Myocyte (in vitro differentiated cells): Measurements from ENCODE around the gene STIL. TPM values are rescaled to one million over a fixed set of nuclear protein-coding genes. Genes with fewer than 3 reads are reported as not detected.
"Not testable (repeated sequence)": the region's sequence is repeated elsewhere in the genome, so short reads cannot be mapped to it uniquely, and the experiment has no call there.

ENCODE experiments used
- DNase-seq: peaks from one replicate; pipeline ENCODE4 v3.0.0-alpha.2; 2012; ENCODE audit warnings: low read depth
- total RNA-seq: library from RNA; depleted of rRNA; stranded (reverse); fragments of >200 nt; gene quantifications from 2 replicates; pipeline ENCODE4 v1.2.3, GENCODE V29; 2014

STIL gene
- total RNA-seq, 1 donor from 2014 or later: 1.4 TPM

DNA sequence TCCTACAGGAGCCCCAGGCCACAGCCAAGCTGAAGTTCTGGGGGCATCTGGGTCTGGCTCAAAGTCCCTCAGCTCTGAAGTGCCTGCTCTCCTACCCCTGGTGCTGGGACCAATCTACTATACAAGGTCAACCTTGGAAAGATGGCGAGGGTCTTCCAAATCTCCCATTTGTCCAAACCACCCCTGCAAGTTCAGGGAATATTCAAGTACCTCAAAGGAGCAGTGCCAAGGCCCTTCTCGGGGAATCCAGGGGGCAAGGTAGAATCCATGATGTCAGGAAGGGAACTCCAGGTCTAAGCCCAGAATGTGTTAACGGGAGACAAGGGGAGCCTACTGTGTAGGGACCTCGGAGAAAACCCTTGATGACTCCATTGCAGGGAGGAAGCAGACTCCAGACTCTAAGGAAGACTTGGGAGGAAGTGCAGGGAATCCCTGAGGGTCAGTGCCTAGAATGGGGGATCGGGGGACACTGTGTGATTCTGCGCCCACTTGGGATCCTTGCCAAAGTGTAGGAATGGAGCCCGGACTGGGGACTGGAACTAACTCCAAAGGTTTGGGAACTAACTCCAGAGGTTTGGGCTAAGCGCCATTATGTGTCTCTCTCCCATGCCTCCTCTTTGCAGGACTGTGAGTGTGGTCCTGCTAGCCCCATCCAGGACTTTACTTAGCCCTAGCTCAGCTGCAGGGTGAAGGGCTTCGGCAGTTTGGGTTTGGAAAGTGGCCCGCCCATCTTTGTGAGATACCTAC lies 90.6 kb downstream of the STIL start:
- DNase-seq: no peak

DNA sequence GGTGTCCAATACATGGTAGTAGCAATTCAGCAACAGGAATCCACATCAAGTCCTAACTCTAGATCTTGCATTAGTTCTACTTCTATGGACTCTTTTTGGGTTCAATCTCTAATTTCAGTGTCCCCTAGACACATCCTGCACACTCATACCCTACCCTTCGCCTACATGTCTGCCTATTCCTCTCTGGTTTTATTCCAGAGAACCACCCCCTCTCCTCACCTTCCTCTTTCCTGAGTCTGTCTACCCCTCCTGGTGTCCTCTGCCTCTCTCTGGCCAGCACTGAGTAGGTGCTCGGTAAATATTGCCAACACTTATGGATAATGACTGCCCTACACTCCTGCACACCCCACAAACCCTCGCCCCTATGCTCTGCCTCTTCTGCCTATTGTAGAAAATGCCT lies 91.5 kb downstream of the STIL start:
- no peak for DNase-seq

DNA sequence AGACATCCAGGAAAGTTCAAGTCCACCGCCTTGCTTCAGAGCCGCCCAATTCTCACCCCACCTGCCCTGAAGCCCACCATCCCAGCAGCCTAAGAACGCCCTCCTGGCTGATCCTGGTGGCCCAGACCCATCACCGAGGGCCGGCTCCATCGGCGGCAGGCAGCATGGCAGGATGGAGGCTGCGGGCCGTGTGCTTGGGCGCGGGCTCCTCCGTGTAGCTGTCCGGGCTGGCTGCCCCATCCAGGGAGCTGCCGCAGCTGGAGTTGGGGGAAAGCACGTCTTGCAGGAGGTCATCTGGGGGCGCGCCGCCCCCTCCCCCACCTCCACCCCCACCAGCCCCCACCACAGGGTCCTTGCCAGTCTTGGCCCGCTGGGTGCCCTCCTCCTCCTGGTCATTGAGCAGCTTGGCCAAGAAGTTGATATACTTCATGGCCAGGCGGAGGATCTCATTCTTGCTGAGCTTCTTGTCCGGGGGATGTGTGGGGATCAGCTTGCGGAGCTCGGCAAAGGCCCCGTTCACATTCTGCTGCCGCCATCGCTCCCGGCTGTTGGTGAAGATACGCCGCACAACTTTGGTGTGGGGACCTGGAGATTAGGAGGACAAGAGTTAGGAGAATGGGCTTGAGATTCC lies 94.2 kb downstream of the STIL start:
- no peak for DNase-seq

DNA sequence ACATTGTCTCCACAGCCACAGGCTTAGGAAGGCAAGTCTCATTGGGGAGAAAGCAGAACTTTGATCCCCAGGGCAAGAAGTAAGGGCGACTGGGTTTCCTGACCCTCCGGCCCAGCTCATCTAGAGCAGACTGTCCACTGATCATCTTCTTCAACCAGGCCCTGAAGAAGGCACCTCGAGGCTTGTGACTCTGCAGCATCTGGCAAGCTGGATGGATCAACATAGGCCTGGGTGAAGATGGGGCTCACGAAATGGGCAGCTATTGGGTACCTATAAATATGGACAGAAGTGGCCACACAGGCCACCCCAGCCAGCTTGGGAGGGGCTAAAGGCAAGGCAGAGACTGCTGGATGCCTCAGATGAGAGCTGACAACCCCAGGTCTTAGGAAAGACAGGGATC lies 94.9 kb downstream of the STIL start:
- no peak for DNase-seq

DNA sequence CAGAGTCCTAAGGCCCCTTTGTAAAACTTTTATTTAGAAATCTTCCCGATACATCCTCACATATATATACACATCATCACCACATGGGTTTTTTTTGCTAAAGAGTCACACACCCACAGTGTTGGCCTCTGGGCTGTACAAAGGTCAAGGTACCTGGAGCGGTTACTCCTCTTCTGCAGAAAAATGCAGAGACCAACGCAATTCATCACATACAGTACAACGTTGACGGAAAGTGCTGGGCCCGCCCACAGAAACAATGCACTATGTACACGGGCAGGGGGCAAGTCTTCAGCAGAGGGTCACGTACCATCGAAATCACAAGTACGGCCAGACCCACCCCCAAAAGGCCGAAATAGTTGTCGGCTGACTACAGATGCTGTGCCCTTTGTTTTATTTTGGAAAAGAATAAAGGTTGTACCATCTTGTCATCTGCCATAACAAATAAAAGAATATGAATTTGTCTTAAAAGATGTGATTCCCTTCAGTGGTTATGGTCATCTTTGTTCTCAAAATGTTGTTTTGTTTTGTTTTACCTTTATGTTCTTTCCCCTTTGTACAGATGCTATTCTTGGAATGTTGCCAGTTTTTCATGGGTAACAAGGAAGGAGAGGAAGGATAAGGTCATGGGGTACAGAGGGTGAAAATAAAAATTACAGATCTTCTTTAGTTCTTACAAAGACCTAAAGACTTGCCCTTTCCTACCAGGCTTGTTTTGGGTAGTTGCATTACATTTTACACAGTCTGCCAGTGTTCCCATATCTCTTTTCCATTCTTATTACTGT lies 97.5 kb downstream of the STIL start:
- no peak for DNase-seq

DNA sequence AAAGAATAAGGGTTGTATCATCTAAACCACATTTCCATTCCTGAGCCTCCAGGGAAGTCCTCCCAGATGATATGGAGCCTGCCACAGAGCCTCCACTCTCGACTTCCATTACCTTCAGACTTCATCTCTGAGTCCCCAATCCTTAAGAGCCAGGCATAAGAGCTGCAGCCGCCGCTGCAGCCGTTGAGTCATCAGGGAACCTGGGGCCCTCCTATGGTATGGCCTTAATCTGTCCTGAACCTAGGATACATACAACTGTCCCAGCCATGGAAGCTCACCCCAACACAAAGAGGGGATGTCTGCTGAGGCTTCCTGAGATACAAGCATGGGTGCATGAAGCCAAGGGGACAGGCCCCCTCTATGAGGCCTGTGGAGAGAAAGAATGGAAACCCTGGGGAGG lies 98.2 kb downstream of the STIL start:
- DNase-seq: no peak

DNA sequence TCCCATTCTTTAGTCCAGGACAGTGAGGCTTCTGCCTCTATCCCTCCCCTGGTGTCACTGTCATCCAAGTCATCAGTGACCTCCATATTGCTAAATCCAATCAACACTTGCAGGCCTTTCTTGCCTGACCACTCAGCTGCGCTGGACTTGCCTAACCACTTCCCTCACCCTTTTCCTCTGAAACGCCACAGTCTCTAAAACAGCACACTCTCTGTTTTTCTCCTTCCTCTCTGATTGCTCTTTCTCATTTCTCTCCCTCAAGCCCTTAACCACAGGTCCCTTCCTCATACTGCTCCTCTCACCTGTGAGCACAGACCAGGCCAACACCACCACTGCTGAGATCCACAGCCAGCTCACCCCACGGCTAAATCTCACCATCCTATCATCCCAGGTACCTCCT lies 99.4 kb downstream of the STIL start:
- DNase-seq: no peak

DNA sequence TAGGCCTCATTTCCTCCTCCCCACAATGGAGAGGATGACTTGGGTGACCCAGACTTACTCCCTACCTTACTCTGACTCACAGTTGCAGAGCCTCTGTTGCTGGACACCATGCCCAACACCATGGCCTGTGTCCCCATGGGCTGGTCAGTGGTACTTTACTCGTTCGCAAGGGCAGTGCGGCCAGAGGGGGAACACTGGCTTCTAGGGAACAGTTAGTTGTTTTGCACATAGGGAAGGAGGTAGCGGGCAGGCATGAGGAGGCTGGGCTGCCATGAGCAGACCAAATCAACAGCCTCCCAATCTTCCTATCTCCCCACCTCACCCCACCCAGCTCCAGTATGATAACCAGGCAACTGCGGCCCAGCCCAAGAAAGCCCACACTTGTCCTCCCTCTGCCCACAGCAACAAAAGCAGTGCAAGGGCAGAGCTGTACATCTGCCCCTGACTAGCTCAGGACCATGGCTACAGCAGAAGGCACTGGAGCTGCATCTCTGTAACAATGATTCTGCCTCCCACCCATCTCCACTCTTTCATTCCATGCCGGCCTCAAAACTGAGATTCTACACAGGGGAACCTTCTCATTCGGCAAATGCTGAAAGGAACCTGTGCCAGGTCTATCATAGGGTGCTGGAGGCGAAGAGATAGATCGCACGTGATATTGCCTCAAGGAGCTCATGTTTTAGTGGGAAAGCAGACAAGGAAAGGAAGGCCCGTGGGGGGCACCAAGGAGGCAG lies 100.5 kb downstream of the STIL start:
- DNase-seq: no peak

DNA sequence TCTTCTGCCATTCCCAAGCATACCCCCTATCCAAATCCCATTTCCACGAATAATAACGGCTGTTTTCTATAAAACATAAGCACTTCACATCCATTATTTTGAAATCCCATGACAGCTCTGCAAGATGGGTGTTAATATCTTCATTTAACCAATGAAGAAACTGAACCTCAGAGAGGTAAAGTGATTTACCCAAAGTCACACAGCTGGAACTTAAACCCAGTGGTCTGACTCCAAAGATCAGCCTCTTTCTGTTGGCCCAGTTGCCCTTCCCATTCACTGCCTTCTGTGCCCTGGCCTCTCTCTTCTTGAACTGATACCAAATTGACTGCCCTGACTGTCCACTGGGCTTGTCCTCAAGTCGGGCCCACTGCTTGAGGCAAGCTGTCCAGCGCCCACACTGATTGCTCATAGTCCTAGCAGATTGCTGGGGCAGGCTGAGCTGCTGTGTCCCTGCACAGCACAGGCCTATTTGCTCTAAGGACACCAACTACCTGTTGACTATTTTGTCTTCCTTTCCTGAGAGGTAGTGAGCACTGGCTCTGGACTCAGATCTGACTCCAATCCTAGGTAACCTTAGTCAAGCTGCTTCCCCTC lies 101.2 kb downstream of the STIL start:
- no peak for DNase-seq

DNA sequence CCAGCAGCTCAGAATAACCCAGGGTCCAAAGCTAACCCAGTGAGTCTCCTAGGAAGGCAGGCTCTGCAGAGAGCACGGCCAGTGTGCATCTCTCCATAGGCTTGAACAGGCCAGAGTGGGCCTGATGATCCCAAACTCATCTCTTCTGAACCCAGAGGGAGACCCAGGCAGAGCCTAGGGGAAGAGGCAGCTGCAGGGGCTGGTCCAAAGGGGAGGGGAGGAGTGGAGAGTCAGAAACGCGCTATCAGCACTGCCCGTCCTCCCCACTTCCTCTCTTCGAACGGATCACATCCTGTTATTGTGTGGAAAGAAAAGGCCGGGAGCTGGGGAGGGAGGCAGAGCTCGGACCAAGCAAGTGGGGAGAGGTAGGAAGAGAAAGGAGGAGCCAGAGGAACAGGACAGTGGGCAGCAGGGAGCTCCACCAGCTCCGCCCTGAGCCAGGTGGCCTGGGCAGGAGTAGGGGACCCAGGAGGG lies 102.1 kb downstream of the STIL start:
- DNase-seq: no peak

DNA sequence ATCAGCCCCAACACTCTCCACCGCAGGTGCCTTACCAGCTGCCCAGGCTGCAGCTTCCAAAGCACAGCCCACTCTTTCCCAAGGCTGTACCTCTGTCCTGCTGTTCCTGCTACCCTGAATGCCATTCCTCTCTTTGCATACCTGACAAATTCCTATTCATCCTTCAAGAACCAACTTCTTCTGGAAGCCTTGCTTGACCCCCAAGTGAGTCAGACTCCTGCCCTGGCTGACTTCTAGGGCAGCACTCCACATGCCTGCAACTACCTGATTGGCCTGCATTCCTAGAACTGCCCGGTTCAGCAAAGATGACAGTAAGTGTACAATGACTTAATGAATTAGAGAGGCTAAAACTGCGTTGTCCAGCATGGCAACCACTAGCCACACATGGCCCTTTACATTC lies 103.3 kb downstream of the STIL start:
- no peak for DNase-seq

DNA sequence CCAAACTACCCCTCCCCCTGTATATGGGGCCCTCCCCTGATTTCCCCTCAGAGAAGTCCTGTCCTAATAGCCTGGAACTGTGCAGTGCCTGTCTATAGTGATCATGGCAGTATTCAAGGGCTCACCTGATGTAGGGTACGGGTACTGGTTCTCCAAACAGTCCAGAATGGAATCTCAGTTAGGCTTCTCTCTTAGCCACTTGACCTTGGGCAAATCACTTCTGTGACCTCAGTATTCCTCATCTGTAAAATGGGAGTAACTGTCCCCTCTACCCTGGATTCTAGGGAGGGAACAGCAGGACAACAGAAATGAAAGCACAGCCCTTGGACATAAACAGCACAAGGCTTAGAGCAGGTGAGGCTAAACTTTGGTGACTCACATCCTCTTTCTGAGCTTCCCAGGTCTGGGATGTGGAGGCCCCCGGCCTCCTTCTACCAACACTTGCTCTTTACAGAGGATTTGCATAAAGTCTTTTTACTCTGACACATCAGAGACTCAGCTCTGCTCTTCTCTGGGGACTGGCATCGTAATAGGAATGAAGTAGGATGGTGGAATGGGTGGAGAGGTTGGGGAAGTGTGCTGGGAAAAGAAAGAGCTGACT lies 104.1 kb downstream of the STIL start:
- DNase-seq: no peak

DNA sequence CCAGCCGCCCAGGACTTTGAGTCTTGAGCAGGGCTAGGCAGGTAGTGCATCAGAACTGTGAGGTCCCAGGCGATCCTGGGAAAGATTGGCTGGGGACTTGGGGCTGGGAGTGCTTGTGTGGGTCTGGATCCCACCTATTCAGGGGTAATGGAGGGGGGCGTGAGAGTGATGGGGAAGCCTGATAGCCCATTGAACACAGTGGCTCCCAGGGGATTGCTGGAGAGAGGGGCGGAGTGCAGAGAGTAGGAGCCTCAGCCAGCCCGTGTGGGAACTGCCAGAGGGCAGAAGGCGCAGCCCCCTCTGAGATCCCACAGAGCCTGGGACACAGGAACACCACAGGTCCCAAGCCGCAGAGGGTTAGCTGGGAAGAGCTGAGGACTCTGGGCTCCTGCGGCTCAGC lies 104.9 kb downstream of the STIL start:
- DNase-seq: no peak

DNA sequence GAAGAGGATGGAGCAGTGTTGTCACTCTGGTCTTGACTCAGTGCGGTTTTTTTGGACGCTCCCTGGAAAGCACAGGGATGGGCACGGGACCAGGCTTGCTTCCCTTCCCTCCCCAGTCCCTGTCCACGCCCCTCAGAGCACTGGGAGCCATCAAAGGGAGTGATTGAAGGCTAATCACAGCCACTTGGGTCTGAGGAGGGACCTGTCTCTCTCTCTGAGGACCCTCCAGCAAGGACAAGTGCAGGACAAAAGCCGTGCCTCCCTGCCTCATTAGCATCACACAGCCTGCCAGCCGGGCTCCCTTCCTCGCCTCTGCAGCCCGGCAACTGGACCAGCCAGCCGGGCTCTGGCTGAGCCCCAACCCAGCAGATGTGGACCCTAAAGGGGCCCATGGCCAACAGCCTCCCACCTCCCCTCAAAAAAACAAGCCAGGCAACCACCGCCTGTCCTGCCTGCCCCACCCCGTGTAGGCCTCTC lies 105.5 kb downstream of the STIL start:
- no peak for DNase-seq

DNA sequence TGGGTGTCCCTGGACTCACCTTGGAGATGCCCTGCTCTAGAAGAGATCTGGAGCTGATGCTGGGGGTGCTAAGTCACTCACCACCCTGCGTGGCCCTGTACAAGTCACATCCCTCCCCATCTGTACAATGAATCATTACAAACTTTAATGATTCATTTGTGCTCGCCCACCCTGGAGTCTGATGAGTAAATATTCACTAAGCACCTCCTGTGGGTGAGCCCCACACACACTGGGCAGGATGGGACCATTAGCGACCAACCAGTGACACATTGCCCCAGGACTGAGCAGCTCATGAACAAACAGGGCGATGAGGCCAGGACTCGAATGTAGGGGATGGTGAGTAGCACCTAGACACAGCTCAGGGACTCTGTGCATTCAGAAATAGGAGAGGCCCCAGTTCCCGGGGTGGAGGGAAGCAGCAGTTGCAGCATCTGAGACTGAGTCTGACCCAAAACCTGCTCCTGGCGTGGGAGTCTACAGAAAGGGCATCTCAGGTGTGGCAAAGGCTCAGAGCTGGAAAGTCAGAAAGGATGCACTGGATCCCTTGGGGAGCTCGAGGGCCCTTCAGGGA lies 106.1 kb downstream of the STIL start:
- DNase-seq: no peak

DNA sequence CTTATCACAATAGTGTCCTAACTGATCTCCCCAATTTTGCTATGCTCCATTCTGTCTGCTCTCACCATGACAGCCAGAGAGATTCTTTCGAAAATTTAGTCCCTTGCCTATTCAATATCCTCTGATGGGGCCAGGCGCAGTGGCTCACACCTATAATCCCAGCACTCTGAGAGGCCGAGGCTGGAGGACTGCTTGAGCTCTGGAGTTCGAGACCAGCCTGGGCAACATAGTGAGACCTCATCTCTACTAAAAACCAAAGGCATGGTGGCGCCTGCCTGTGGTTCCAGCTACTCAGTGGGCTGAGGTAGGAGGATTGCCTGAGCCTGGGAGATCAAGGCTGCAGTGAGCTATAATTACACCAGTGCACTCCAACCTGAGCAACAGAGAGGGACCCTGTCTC lies 108.0 kb downstream of the STIL start:
- DNase-seq: no peak

DNA sequence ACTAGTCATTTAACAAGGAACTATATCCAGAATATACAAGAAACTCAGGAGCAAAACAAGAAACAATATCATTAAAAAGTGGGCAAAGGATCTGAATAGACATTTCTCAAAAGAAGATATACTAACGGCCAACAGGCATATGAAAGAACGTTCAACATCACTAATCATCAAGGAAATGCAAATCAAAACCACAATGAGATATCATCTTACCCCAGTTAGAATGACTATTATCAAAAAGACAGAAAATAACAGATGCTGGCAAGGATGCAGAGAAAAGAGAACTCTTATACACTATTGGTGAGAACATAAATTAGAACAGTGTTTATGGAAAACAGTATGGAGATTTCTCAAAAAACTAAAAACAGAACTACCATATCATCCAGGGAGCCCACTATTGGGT lies 110.4 kb downstream of the STIL start:
- not testable (repeated sequence) for DNase-seq

DNA sequence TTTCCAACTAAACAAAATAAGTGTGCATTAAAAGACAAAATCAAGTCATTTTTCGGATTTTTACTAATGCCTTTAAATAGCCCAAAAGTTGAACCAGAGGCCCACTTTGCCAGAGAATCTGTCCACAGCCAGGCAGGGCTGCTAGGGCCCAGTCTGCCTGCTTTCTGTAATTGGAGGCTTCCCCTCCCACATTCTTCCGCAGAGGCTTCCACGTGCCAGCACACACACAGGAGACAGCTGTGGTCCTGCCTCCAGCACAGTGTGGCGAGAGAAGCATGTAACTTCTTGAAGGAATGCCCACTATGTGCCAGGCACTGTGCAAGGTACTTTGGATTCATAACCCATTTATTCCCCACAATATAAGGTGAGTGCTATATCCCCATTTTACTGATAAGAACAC lies 112.8 kb downstream of the STIL start:
- DNase-seq: peak; percentile 82
